B cell (primary cell): ENCODE data around the gene TMEM150A. TPM values are rescaled to one million over a fixed set of nuclear protein-coding genes. Genes with fewer than 3 reads are reported as not detected.

ENCODE experiments used
- ATAC-seq: fragments of 200-7000 bp; cut with Tn5 transposase; one replicate; pipeline ENCODE4 v1.10.0; 2021; ENCODE audit warnings: low read depth, mild to moderate bottlenecking, moderate number of reproducible peaks, moderate library complexity
- CTCF ChIA-PET: fragments of 350-600 bp; sonication (Branson Sonifier 250); formaldehyde crosslinking; loops from one replicate; lab custom pipeline; 2021; ENCODE audit warnings: antibody characterized with exemption, inconsistent platforms; lab: Charles Lee
- POLR2A ChIA-PET: fragments of 350-600 bp; sonication (Branson Sonifier 250); formaldehyde crosslinking; loops from one replicate; lab custom pipeline; 2021; ENCODE audit warnings: antibody characterized with exemption; lab: Charles Lee
- DNase-seq: peaks from one replicate; pipeline ENCODE4 v3.0.0; 2013
- H2AFZ ChIP-seq: 2 replicates; pipeline ENCODE4 v1.6.1; 2012; ENCODE audit warnings: mild to moderate bottlenecking, low read depth, low read length; ENCODE audit not compliant: insufficient read depth, poor library complexity, severe bottlenecking
- H3K27ac ChIP-seq, 2 donors: 1 replicate in 1 of 2; 2 replicates in 1 of 2; pipeline ENCODE4 v1.5.1; 2012 to 2013; ENCODE audit warnings: low read length in 2 of 2, mild to moderate bottlenecking in 2 of 2, moderate library complexity in 1 of 2
- H3K27me3 ChIP-seq, 4 experiments: fragments of 200-600 bp in 1 of 4; sonication (generic) in 1 of 4; replicated peaks in 1 of 4; 1 replicate in 2 of 4; 2 replicates in 2 of 4; pipeline versions ENCODE4 v1.6.1 to v1.7.0; 2013 to 2016; ENCODE audit warnings: low read length in 3 of 4, mild to moderate bottlenecking in 2 of 4, mixed read lengths in 1 of 4, moderate library complexity in 1 of 4; ENCODE audit not compliant: insufficient read depth in 4 of 4, control insufficient read depth in 3 of 4; ENCODE audit errors: control extremely low read depth in 1 of 4
- H3K36me3 ChIP-seq, 2 experiments: replicated peaks in 1 of 2; 1 replicate in 1 of 2; 2 replicates in 1 of 2; pipeline versions ENCODE4 v1.6.1 to v1.7.1; 2013; ENCODE audit warnings: low read length in 1 of 2; ENCODE audit not compliant: insufficient read depth in 2 of 2, control insufficient read depth in 1 of 2; ENCODE audit errors: control extremely low read depth in 1 of 2, extremely low read depth in 1 of 2
- H3K4me1 ChIP-seq, 2 donors: fragments of 200-600 bp in 1 of 2; sonication (generic) in 1 of 2; 1 replicate in 1 of 2; 2 replicates in 1 of 2; pipeline versions ENCODE4 v1.5.1 to v1.6.1; 2013 to 2017; ENCODE audit warnings: low read length in 2 of 2; ENCODE audit not compliant: control insufficient read depth in 2 of 2, insufficient read depth in 2 of 2
- H3K4me2 ChIP-seq: replicated peaks from 2 replicates; pipeline ENCODE3; 2012; ENCODE audit warnings: mild to moderate bottlenecking, low read depth, low read length; ENCODE audit not compliant: poor library complexity, severe bottlenecking
- H3K4me3 ChIP-seq, 5 experiments: fragments of 200-600 bp in 1 of 5; sonication (generic) in 1 of 5; 1 replicate in 3 of 5; 2 replicates in 2 of 5; pipeline versions ENCODE4 v1.5.1 to v1.7.0; 2011 to 2016; ENCODE audit warnings: low read length in 4 of 5, mild to moderate bottlenecking in 4 of 5, low read depth in 2 of 5, control low read depth in 1 of 5, moderate library complexity in 1 of 5; ENCODE audit not compliant: insufficient read depth in 1 of 5; ENCODE audit errors: control extremely low read depth in 1 of 5, extremely low read depth in 1 of 5
- H3K79me2 ChIP-seq: fragments of 200-600 bp; sonication (generic); one replicate; pipeline ENCODE4 v1.6.0; 2016; ENCODE audit warnings: low read length; ENCODE audit not compliant: control insufficient read depth, insufficient read depth
- H3K9ac ChIP-seq: fragments of 200-600 bp; sonication (generic); 2 replicates; pipeline ENCODE4 v1.6.1; 2017; ENCODE audit warnings: mild to moderate bottlenecking, low read length, moderate library complexity
- H3K9me3 ChIP-seq, 3 donors: one replicate each; pipeline versions ENCODE4 v1.6.1 to v1.7.1; 2013; ENCODE audit warnings: low read length in 2 of 3; ENCODE audit not compliant: control insufficient read depth in 2 of 3, insufficient read depth in 1 of 3; ENCODE audit errors: control extremely low read depth in 1 of 3
- H4K20me1 ChIP-seq: 2 replicates; pipeline ENCODE4 v1.6.0; 2012; ENCODE audit warnings: mild to moderate bottlenecking, low read length; ENCODE audit not compliant: insufficient read depth, control insufficient read depth, poor library complexity, severe bottlenecking
- H3K27ac Mint-ChIP-seq: one replicate; pipeline ENCODE4 v1.8.0; 2021; ENCODE audit warnings: mixed read lengths
- H3K27me3 Mint-ChIP-seq: one replicate; pipeline ENCODE4 v1.8.0; 2021; ENCODE audit warnings: mixed read lengths
- H3K4me1 Mint-ChIP-seq: one replicate; pipeline ENCODE4 v1.8.0; 2021; ENCODE audit warnings: mixed read lengths
- H3K4me3 Mint-ChIP-seq: one replicate; pipeline ENCODE4 v1.8.0; 2021; ENCODE audit warnings: mixed read lengths
- H3K9me3 Mint-ChIP-seq: one replicate; pipeline ENCODE4 v1.8.0; 2022; ENCODE audit warnings: mixed read lengths; ENCODE audit not compliant: insufficient read depth
- EZH2 ChIP-seq: IDR thresholded peaks from 2 replicates; pipeline ENCODE4 v1.6.1; 2012; ENCODE audit warnings: borderline replicate concordance, low read depth, mild to moderate bottlenecking, moderate library complexity, low read length; ENCODE audit not compliant: insufficient read depth, poor library complexity, severe bottlenecking
- WGBS: methylation state at CpG from one replicate; pipeline ENCODE4 v1.1.5; 2013; ENCODE audit warnings: missing lambda C conversion rate; ENCODE audit not compliant: insufficient coverage; 5-methylcytosine and 5-hydroxymethylcytosine counted together
- intact Hi-C: fragments of 100-400 bp; cut with micrococcal nuclease; formaldehyde crosslinking; loops from one replicate; pipeline ENCODE4 v1.10.0; 2022
- polyA plus RNA-seq: library from polyadenylated mRNA; depleted of rRNA; stranded (reverse); fragments of >200 nt; gene quantifications from 2 replicates; pipeline ENCODE4 v1.2.3, GENCODE V29; 2012
- total RNA-seq, 2 donors: library from RNA; stranded (reverse); fragments of 120-200 nt in 1 of 2; gene quantifications; 1 replicate in 1 of 2; 2 replicates in 1 of 2; pipeline versions ENCODE4 v1.2.3 to v1.2.4, GENCODE V29; 2013 to 2022
- TF ChIP-seq, protein P1 (sequence below): fragments of 200-600 bp; IDR thresholded peaks from one replicate; pipeline ENCODE4 v1.8.0; 2022; ENCODE audit warnings: antibody characterized with exemption, mild to moderate bottlenecking

TMEM150A gene
- total and polyA plus RNA-seq, 2 donors (not counting 1 experiment from before 2014, with no cell fraction given) = 23.0 to 26.4 TPM

DNA sequence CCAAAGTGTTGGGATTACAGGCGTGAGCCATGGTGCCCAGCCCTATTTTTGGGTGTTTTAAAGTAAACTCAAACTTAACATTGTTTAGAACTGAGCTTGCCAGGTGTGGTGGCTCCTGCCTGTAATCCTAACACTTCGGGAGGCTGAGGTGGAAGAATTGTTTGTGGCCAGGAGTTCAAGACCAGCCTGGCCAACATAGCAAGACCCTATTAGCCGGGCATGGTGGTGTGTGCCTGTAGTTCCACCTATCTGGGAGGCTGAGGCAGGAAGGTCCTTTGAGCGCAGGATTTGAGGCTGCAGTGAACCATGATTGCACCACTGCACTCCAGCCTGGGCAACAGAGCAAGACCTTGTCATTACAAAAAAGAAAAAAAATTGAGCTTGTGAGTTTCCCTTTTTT is 48.0 kb upstream of the TMEM150A start:
- Histone ChIP-seq H3K36me3 (peaks cover 5 to 77% of the 10 kb centered on the region in 2 experiments), H3K27ac (no peak overlapping the region), H3K27me3 (no peaks in the 10 kb centered on the region), H3K79me2 (no peaks in the 10 kb centered on the region), H3K4me3 (no peak overlapping the region), H2AFZ (no peak overlapping the region), H3K4me2 (no peak overlapping the region), H3K9ac (no peak overlapping the region), H3K9me3 (no peaks in the 10 kb centered on the region), H4K20me1 (peaks cover 23% of the 10 kb centered on the region), H3K4me1 (peaks cover 18 to 26% of the 10 kb centered on the region in 2 donors)
- Mint-ChIP-seq H3K27ac (no peak overlapping the region), H3K4me1 (peaks cover 22% of the 10 kb centered on the region), H3K4me3 (no peak overlapping the region), H3K27me3 (no peaks in the 10 kb centered on the region), H3K9me3 (no peaks in the 10 kb centered on the region)
- TF ChIP-seq, protein P1, sequence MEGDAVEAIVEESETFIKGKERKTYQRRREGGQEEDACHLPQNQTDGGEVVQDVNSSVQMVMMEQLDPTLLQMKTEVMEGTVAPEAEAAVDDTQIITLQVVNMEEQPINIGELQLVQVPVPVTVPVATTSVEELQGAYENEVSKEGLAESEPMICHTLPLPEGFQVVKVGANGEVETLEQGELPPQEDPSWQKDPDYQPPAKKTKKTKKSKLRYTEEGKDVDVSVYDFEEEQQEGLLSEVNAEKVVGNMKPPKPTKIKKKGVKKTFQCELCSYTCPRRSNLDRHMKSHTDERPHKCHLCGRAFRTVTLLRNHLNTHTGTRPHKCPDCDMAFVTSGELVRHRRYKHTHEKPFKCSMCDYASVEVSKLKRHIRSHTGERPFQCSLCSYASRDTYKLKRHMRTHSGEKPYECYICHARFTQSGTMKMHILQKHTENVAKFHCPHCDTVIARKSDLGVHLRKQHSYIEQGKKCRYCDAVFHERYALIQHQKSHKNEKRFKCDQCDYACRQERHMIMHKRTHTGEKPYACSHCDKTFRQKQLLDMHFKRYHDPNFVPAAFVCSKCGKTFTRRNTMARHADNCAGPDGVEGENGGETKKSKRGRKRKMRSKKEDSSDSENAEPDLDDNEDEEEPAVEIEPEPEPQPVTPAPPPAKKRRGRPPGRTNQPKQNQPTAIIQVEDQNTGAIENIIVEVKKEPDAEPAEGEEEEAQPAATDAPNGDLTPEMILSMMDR = no peak
- TF ChIP-seq EZH2 = no peak
- POLR2A ChIA-PET = no interaction called here
- intact Hi-C loops = no loop called here
- 97% methylated on average over 3 of the region's 4 CpGs for WGBS
- DNase-seq = no peak
- no peak for ATAC-seq
- CTCF ChIA-PET = interaction anchor here (0.7 kb wide), 1 partner anchor 63 kb away, joined by 3 read pairs; no protein-coding TSS in a partner anchor

DNA sequence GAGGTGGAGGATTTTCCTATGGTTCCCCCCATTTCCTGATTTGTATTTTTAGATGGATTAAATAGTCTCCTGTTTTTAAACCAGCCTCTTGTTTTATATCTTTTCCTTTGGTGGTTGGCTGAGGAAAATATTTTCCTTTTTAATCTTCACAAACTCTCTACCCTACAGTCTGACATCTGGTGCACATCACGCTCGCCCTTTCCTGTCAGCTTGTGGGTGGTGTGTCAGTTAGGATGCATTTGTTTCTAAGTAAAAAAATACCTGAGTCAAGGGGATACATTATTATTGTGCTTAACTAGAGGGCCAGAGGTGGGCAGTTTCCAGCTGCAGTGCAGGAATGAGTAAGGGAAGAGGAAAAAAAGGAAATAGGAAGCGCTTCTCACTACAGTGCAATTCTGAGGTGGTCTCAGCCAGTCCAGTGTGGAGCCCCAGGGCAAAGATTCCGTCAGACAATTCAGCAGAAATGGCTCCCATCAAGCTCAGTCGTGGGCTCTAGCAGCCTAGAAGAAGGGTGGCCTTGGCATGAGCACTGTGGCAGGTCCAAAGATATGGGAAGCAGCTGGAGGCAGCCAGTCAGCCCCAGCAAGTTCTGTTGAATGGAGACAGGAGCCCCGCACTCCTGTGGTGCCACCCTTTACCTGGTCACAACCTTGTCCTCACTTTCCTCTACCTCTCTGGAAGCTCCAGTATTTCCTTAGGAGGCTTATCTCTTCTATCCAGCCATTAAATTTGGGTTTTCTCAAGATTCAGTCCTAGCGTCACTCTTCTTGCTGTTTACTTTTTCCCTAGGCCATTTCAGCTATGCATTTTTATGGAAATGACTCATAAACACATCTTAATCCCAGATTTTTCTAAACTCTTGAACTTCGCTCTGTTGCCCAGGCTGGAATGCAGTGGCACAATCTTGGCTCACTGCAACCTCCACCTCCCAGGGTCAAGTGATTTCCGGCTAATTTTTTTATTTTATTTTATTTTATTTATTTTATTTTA is 47.0 kb upstream of the TMEM150A start:
- no peak overlapping the region for H3K4me3 ChIP-seq
- no peaks in the 10 kb centered on the region for H3K27me3 ChIP-seq
- DNase-seq = no peak
- Mint-ChIP-seq H3K27me3 (no peaks in the 10 kb centered on the region), H3K4me1 (peaks cover 22% of the 10 kb centered on the region), H3K27ac (no peak overlapping the region), H3K9me3 (no peaks in the 10 kb centered on the region), H3K4me3 (no peak overlapping the region)
- no peak overlapping the region for H3K9ac ChIP-seq
- ChIA-PET POLR2A (no interaction called here), CTCF (interaction anchor here (0.6 to 3.0 kb wide), 6 partner anchors 12 to 230 kb away, joined by 3 to 28 read pairs (median 4); no protein-coding TSS in a partner anchor)
- ATAC-seq = no peak
- H3K27ac ChIP-seq = no peak overlapping the region
- no peak overlapping the region for H2AFZ ChIP-seq
- no peaks in the 10 kb centered on the region for H3K9me3 ChIP-seq
- 96% methylated on average over 5 of the region's 9 CpGs for WGBS
- peaks cover 5 to 84% of the 10 kb centered on the region in 2 experiments for H3K36me3 ChIP-seq
- peaks cover 18 to 26% of the 10 kb centered on the region in 2 donors for H3K4me1 ChIP-seq
- no peaks in the 10 kb centered on the region for H3K79me2 ChIP-seq
- H3K4me2 ChIP-seq = no peak overlapping the region
- peaks cover 27% of the 10 kb centered on the region for H4K20me1 ChIP-seq
- no peak for TF ChIP-seq EZH2
- TF ChIP-seq, protein P1 = no peak
- intact Hi-C loops = no loop called here
